Prostate gland (tissue), 2 donors: ENCODE results near the gene PHYHIPL. TPM values are rescaled to one million over a fixed set of nuclear protein-coding genes. Genes with fewer than 3 reads are reported as not detected.

Experiments used
- DNase-seq: peaks from one replicate; pipeline ENCODE4 v3.0.0-alpha.2; 2019; ENCODE audit warnings: low spot score
- H3K27ac ChIP-seq, 2 donors: fragments of 200-600 bp; sonication (generic); 2 replicates each; pipeline ENCODE4 v1.5.1; 2017 to 2019
- H3K27me3 ChIP-seq: fragments of 200-600 bp; sonication (generic); replicated peaks from 2 replicates; pipeline ENCODE4 v1.5.1; 2019; ENCODE audit not compliant: insufficient read depth
- H3K36me3 ChIP-seq, 2 donors: fragments of 200-600 bp; sonication (generic); 1 replicate in 1 of 2; 2 replicates in 1 of 2; pipeline versions ENCODE4 v1.5.1 to v1.8.1; 2017 to 2019
- H3K4me1 ChIP-seq: fragments of 200-600 bp; sonication (generic); replicated peaks from 2 replicates; pipeline ENCODE4 v1.5.1; 2019
- H3K4me3 ChIP-seq, 2 donors: fragments of 200-600 bp; sonication (generic); 2 replicates each; pipeline ENCODE4 v1.5.1; 2017 to 2019
- H3K9me3 ChIP-seq: fragments of 200-600 bp; sonication (generic); 2 replicates; pipeline ENCODE4 v1.5.1; 2017
- CTCF ChIP-seq, 4 experiments: fragments of 200-600 bp in 2 of 4; fragments of 450-650 bp in 2 of 4; sonication (generic) in 2 of 4; IDR thresholded peaks; 1 replicate in 3 of 4; 2 replicates in 1 of 4; pipeline ENCODE4 v1.5.1; 2016 to 2019; ENCODE audit warnings: antibody characterized with exemption in 4 of 4, mild to moderate bottlenecking in 2 of 4, moderate library complexity in 2 of 4
- POLR2A ChIP-seq: fragments of 450-650 bp; IDR thresholded peaks from one replicate; pipeline ENCODE4 v1.6.1; 2016; ENCODE audit warnings: antibody characterized with exemption, mild to moderate bottlenecking
- POLR2AphosphoS5 ChIP-seq: sonication (generic); formaldehyde crosslinking; IDR thresholded peaks from one replicate; pipeline ENCODE4 v1.6.1; 2017; ENCODE audit warnings: antibody characterized with exemption
- WGBS: methylation state at CpG from one replicate; pipeline ENCODE4 v1.1.5; 2018; 5-methylcytosine and 5-hydroxymethylcytosine counted together
- intact Hi-C: fragments of 100-400 bp; cut with DNase I; formaldehyde crosslinking; loops from one replicate; pipeline ENCODE4 v1.14.2; 2022
- total RNA-seq, 2 donors: library from RNA; depleted of rRNA; stranded (reverse); fragments of >200 nt; gene quantifications; one replicate each; pipeline ENCODE4 v1.1.0, GENCODE V29; 2016

The PHYHIPL gene
- total RNA-seq, 2 donors from 2014 or later, result 7.0 to 32.1 TPM

DNA sequence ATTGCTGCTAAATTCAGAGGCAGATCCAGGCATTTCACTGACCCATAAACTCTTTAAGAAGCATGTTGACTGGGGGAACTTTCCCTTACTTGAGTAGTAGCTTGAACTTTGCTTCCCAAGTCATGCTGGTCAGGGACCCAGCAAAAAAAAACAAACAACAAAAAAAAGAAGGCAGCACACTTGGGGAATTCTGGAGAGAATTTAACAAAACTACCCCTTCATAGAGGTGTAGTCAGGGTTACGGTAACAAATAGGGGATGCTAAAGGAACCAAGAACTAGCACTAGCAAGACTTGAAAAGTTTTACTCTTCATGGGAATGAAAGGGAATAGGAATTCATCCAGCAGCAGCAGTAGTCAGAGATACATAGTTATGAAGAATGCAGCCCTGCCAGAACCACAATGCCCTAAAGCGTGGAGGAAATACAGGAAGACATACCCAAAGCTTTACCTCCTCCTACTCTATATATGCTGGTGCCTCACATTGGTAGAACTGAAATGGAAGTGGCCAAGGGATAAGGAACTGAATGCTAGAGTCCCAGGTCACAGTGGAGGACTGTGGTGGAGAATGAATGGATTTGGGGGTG lies 67.3 kb downstream of the PHYHIPL start:
- H3K4me3 ChIP-seq, result no peak overlapping the region
- H3K9me3 ChIP-seq, result no peaks in the 10 kb centered on the region
- no peak for DNase-seq
- H3K36me3 ChIP-seq, result no peaks in the 10 kb centered on the region
- no peak overlapping the region for H3K27ac ChIP-seq
- TF ChIP-seq POLR2A (no peak), CTCF (IDR thresholded peaks at IDR 0.05) (no peak), POLR2AphosphoS5 (no peak)
- H3K27me3 ChIP-seq, result no peaks in the 10 kb centered on the region
- H3K4me1 ChIP-seq, result no peaks in the 10 kb centered on the region
- intact Hi-C loops, result loop anchor here (2.0 to 10.0 kb wide), 5 partner anchors 221 to 561 kb away; no protein-coding TSS in a partner anchor
- 100% methylated on average over 2 of the region's 2 CpGs for WGBS

GRCh38 chr10:59244871-59245270 lies 68.4 kb downstream of the PHYHIPL start:
- peak overlapping the region in 1 of 2 donors; percentile 34 for H3K27ac ChIP-seq
- H3K27me3 ChIP-seq, result no peaks in the 10 kb centered on the region
- no peaks in the 10 kb centered on the region for H3K9me3 ChIP-seq
- no peak overlapping the region for H3K4me3 ChIP-seq
- no peaks in the 10 kb centered on the region for H3K4me1 ChIP-seq
- no peak for DNase-seq
- 92% methylated on average over 1 of the region's 1 CpG for WGBS
- intact Hi-C loops, result loop anchor here (5.0 to 10.0 kb wide), 3 partner anchors 220 to 560 kb away; no protein-coding TSS in a partner anchor
- no peaks in the 10 kb centered on the region for H3K36me3 ChIP-seq
- no peak for TF ChIP-seq POLR2AphosphoS5

DNA sequence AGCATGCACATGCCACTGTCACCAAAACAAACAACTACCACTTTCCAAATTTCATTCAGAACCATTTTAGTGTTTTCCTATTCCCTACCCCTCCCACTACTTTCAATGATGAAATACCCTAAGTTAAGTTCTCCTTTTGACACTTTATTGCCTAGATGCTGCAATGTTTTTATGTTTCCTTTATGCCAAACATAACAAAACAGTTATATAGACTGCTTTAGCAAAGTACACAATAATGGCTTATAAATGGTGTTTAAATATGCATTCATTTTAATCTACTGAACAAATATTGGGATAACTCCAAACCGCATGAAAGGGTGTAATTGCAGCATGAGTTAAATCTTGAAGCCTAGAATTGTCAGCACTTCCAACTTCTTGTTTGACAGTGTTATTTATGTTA lies 69.2 kb downstream of the PHYHIPL start:
- H3K27ac ChIP-seq, result no peak overlapping the region
- H3K36me3 ChIP-seq, result no peaks in the 10 kb centered on the region
- no peak for DNase-seq
- intact Hi-C loops, result loop anchor here (10.0 kb wide), 2 partner anchors 219 to 559 kb away; no protein-coding TSS in a partner anchor
- no peak overlapping the region for H3K4me3 ChIP-seq
- TF ChIP-seq POLR2AphosphoS5, result no peak
- no peak for TF ChIP-seq CTCF (IDR thresholded peaks at IDR 0.05)
- TF ChIP-seq POLR2A, result no peak
- no peaks in the 10 kb centered on the region for H3K4me1 ChIP-seq
- 39% methylated on average over 1 of the region's 1 CpG for WGBS
- no peaks in the 10 kb centered on the region for H3K9me3 ChIP-seq
- no peaks in the 10 kb centered on the region for H3K27me3 ChIP-seq

DNA sequence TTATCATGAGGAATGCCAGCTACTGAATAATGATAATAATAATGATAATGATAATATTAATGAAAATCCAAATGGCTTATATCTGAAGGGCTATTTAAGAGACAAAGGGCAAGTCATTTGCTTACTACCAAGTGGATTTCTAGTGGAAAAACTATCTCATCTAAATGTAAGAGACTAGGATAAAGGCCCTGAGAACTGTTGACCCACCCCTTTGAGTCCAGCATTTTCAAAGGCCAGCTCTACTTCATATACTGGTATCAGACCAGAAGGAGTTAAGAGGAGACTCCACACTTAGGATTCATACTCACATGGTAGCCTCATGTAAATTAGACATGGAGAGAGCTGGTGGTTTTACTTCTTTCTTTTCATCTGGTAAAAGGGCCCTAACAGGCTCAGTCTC lies 76.0 kb downstream of the PHYHIPL start:
- DNase-seq, result no peak
- H3K27me3 ChIP-seq, result no peaks in the 10 kb centered on the region
- no peak overlapping the region for H3K27ac ChIP-seq
- intact Hi-C loops, result no loop called here
- no peak for TF ChIP-seq CTCF (IDR thresholded peaks at IDR 0.05)
- no peak for TF ChIP-seq POLR2AphosphoS5
- no peak for TF ChIP-seq POLR2A
- no peak overlapping the region for H3K4me3 ChIP-seq
- H3K4me1 ChIP-seq, result no peaks in the 10 kb centered on the region
- no peaks in the 10 kb centered on the region for H3K9me3 ChIP-seq
- H3K36me3 ChIP-seq, result peaks cover 0 to 7% of the 10 kb centered on the region in 2 donors

DNA sequence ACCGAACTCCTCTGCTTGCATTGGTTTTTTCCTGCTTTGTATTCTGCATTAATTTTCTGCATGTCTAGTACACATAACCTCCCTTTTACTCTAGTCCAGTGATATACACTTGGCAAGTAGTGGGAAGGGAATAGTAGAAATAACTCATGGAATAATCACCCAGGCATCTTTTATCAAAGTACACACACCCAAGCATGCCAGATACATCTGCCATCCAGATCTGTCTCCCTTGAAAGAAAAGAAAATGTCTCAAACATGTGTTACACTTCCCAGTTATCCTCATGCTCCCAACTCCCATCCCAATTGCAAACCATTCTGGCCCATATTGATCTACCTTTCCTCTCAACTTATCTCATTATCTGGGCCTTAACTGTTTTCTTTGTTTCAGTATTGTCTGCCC lies 79.0 kb downstream of the PHYHIPL start:
- H3K27me3 ChIP-seq, result no peaks in the 10 kb centered on the region
- no peak overlapping the region for H3K4me3 ChIP-seq
- peaks cover 0 to 7% of the 10 kb centered on the region in 2 donors for H3K36me3 ChIP-seq
- no peaks in the 10 kb centered on the region for H3K4me1 ChIP-seq
- H3K27ac ChIP-seq, result no peak overlapping the region
- 86% methylated on average over 1 of the region's 1 CpG for WGBS
- intact Hi-C loops, result no loop called here
- no peak for DNase-seq
- TF ChIP-seq CTCF (IDR thresholded peaks at IDR 0.05), result no peak
- no peak for TF ChIP-seq POLR2A
- no peak for TF ChIP-seq POLR2AphosphoS5
- no peaks in the 10 kb centered on the region for H3K9me3 ChIP-seq
